Activated CD8-positive, alpha-beta memory T cell treated with anti-CD3 and anti-CD28 coated beads, Interleukin-2, amount 50 U/mL, for 24 hours (primary cell): ENCODE results near the gene TRIM69.
"Not testable (repeated sequence)": the region's sequence is repeated elsewhere in the genome, so short reads cannot be mapped to it uniquely, and the experiment has no call there.

ENCODE experiments used
- DNase-seq: peaks from one replicate; pipeline ENCODE4 v3.0.0-alpha.2; 2020; ENCODE audit errors: extremely low read depth

The TRIM69 gene

DNA sequence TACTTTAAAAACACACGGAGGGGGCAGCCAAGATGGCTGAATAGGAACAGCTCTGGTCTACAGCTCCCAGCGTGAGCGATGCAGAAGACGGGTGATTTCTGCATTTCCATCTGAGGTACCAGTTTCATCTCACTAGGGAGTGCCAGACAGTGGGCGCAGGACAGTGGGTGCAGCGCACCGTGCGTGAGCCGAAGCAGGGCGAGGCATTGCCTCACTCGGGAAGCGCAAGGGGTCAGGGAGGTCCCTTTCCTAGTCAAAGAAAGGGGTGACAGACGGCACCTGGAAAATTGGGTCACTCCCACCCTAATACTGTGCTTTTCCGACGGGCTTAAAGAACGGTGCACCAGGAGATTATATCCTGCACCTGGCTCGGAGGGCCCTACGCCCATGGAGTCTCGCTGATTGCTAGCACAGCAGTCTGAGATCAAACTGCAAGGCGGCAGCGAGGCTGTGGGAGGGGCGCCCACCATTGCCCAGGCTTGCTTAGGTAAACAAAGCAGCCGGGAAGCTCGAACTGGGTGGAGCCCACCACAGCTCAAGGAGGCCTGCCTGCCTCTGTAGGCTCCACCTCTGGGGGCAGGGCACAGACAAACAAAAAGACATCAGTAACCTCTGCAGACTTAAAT, 3.0 kb downstream of the TRIM69 start:
- not testable (repeated sequence) for DNase-seq

- DNase-seq, result not testable (repeated sequence)
These were observed 7.1 kb downstream of the TRIM69 start for GRCh38 chr15:44743454-44743853.

DNA sequence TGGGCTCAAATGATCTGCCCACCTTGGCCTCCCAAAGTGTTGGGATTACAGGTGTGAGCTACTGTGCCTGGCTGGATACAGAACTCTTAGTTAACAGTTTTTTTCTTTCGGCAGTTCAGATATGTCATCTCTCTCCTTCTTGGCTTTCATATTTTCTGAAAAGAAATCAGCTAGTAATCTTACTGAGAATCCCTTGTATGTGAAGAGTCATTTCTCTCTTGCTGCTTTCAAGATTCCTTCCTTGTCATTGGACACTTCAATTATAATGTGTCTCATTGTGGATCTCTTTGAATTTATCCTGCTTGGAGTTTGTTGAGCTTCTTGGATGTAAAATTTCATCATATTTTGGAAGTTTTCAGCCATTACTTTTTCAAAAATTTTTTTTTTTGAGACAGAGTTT, 17.0 kb downstream of the TRIM69 start:
- no peak for DNase-seq

- no peak for DNase-seq
These were observed 26.9 kb downstream of the TRIM69 start for GRCh38 chr15:44763187-44763586.

DNA sequence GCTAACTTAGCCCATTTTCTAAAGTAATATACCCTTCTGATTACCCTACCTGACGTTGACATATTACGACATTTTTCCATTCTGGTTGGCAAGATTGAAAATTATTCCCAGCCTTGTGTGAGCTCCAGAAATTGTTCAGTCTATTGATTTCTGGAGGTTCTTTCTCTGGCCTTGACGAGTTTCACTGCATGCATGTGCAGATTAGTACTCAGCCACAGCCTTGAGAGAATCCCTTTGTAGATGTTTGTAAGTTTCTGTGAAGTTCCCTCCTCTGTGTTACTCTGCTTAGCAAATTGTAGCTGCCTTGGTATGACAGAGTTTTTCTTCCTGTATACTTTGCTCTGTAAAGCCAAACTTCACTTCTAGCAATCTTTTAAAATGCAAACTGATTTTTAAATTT, 27.5 kb downstream of the TRIM69 start:
- DNase-seq, result no peak

DNA sequence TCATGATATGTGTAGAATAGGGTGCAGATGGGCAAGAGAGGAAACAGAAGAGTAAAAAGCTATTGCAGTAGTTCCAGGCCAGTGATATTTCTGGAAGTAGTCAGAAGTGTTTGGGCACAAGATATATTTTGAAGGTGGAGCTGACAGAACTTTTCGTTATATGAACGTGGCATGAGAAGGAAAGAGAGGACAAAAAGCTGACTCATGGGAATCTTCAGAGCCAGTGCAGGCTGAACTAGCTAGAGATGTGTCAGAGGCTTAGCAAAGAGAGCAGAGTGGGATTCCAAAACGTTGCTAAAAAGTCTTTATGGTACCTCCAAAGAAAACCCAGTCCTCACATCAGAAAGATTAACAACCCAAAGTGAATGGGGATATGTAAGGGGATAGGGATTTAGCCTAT, 28.7 kb downstream of the TRIM69 start:
- no peak for DNase-seq

GRCh38 chr15:44769521-44769920, 33.2 kb downstream of the TRIM69 start:
- no peak for DNase-seq

DNA sequence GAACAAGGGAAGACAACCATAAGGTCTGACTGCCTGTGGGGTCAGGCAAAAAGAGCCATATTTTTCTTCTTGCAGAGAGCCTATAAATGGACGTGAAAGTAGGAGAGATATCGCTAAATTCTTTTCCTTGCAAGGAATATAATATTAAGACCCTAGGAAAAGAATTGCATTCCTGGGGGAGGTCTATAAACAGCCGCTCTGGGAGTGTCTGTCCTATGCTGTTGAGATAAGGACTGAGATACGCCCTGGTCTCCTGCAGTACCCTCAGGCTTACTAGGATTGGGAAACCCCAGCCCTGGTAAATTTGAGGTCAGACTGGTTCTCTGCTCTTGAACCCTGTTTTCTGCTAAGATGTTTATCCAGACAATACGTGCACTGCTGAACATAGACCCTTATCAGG, 34.4 kb downstream of the TRIM69 start:
- DNase-seq, result not testable (repeated sequence)

DNA sequence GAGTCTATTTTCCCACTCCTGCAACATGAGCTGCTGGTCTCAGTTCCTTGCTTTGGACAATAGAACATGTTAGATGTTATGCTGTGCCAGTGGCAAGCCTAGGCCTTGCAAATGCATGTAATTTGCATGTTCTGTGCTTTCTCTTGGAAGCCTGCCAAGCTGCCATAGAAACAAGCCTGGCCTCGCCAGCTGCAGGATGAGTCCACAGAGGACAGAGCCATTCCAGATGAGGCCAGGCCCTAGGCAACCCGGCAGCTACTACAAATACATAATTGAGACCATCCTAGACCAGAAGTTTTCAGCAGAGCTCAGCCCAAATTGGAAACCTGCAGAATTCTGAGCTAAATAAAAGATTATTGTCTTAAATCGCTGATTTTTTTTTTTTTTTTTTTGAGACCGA, 39.6 kb downstream of the TRIM69 start:
- DNase-seq, result no peak

- DNase-seq, result no peak
These were observed 43.4 kb downstream of the TRIM69 start for GRCh38 chr15:44779761-44780160.

DNA sequence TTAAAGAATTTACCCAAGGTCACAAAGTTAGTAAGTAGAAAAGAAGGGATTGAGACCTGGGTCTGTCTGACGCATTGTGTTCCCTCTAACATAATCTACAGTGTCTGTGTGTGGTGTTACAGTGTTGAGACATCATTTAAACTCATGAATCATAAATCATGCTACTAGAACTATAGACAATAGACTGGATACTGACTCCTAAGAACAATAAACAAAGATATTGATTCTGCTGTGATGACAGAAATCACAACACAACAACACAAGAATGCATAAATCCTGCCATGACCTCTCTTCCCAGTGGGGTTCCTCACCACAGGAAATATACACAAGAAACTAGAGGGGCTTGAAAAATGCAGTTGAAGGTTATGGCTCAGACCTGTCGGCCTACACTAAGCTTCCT, 44.3 kb downstream of the TRIM69 start:
- no peak for DNase-seq

GRCh38 chr15:44781128-44781810, 44.9 kb downstream of the TRIM69 start:
- no peak for DNase-seq

GRCh38 chr15:44782516-44782915, 46.2 kb downstream of the TRIM69 start:
- no peak for DNase-seq

- not testable (repeated sequence) for DNase-seq
These were observed 48.6 kb downstream of the TRIM69 start for GRCh38 chr15:44784918-44785274.

DNA sequence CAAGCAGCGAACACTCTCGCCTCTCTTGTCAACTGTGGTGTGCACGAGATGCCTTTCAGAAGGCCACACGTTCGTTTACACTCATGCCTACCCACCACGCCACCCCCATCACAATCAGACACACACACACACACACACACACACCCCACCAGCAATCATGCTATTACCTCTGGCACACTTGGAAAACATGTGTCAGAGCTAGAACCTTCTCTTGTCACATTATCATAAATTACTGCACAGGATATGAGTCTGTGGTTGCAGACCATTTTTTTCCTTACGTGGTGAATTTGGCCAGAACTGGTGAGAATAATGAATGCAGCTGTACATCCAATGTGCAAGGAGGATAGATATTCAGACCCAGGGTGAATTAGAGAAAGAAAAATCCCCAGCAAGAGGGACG, 52.4 kb downstream of the TRIM69 start:
- peak; percentile 9 for DNase-seq

GRCh38 chr15:44790215-44790614, 53.9 kb downstream of the TRIM69 start:
- no peak for DNase-seq

GRCh38 chr15:44790656-44791055, 54.3 kb downstream of the TRIM69 start:
- no peak for DNase-seq

- DNase-seq, result no peak
These were observed 56.4 kb downstream of the TRIM69 start for GRCh38 chr15:44792715-44793114.

DNA sequence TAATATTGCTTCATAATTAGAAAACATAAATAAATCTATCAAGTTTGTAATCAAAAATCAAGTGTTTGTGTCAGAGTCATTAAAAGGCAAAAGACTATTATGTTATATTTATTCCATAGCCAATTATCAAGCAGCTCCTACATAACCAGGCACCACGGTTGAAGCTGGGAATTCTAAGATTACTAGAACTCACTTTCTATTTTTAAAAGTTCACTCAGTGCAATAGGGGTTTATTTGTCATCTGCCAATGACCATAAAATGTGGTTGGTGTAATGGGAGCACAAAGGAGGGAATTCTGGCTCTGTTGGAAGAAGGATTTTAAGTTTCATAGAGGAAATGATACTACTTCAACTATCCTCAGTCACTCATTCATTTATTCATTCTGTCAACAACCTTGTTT, 57.7 kb downstream of the TRIM69 start:
- DNase-seq, result no peak

- no peak for DNase-seq
These were observed 60.2 kb downstream of the TRIM69 start for GRCh38 chr15:44796508-44796907.

GRCh38 chr15:44798826-44799225, 62.5 kb downstream of the TRIM69 start:
- DNase-seq, result no peak

DNA sequence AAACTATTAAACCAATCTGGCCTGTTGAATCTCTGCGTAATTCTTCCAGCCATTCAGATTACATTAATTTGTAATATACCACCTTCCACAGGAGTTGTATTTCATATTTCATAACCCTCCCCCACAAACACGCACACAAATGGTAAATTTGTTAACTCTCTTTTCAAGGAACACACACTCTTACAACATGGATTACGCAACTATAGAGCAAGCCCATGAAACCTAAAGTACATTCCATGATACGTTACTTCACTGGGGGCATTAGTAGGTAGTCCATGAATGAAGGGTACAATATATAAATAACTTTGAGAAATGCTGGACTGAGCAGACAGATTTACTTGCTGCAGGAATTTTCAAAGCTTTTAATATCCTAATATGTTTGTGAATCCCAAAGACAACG, 65.0 kb downstream of the TRIM69 start:
- DNase-seq, result no peak

GRCh38 chr15:44801797-44802196, 65.5 kb downstream of the TRIM69 start:
- DNase-seq, result no peak

GRCh38 chr15:44802336-44802735, 66.0 kb downstream of the TRIM69 start:
- no peak for DNase-seq
